Hepatocyte (in vitro differentiated cells): Measurements from ENCODE around the gene DENND5B. TPM values are rescaled to one million over a fixed set of nuclear protein-coding genes. Genes with fewer than 3 reads are reported as not detected.
A peak's percentile ranks its signal among the peaks of the same experiment; 100 is the strongest.

ENCODE experiments used
- DNase-seq: peaks from one replicate; pipeline ENCODE4 v3.0.0-alpha.2; 2016; ENCODE audit warnings: low spot score
- H2AFZ ChIP-seq: fragments of 200-600 bp; sonication (generic); 2 replicates; pipeline ENCODE4 v1.6.0; 2016; ENCODE audit warnings: antibody characterized with exemption, mild to moderate bottlenecking
- H3K27ac ChIP-seq: fragments of 200-600 bp; sonication (generic); 2 replicates; pipeline ENCODE4 v1.5.1; 2016; ENCODE audit warnings: mild to moderate bottlenecking
- H3K27me3 ChIP-seq: fragments of 200-600 bp; sonication (generic); 2 replicates; pipeline ENCODE4 v1.6.1; 2016
- H3K36me3 ChIP-seq: fragments of 200-600 bp; sonication (generic); replicated peaks from 2 replicates; pipeline ENCODE4 v1.5.1; 2016; ENCODE audit warnings: low read depth; ENCODE audit not compliant: insufficient read depth
- H3K4me1 ChIP-seq: fragments of 200-600 bp; sonication (generic); 2 replicates; pipeline ENCODE4 v1.5.1; 2016; ENCODE audit warnings: mild to moderate bottlenecking, moderate library complexity; ENCODE audit not compliant: insufficient read depth
- H3K4me2 ChIP-seq: fragments of 200-600 bp; sonication (generic); 2 replicates; pipeline ENCODE4 v1.6.0; 2016
- H3K4me3 ChIP-seq: fragments of 200-600 bp; sonication (generic); 2 replicates; pipeline ENCODE4 v1.5.1; 2016; ENCODE audit warnings: mild to moderate bottlenecking
- H3K79me2 ChIP-seq: fragments of 200-600 bp; sonication (generic); 2 replicates; pipeline ENCODE4 v1.6.0; 2017; ENCODE audit warnings: mild to moderate bottlenecking
- H3K9me2 ChIP-seq: fragments of 200-600 bp; sonication (generic); replicated peaks from 2 replicates; pipeline ENCODE4 v1.6.0; 2017; ENCODE audit warnings: mild to moderate bottlenecking; ENCODE audit not compliant: insufficient read depth
- H3K9me3 ChIP-seq: fragments of 200-600 bp; sonication (generic); 2 replicates; pipeline ENCODE4 v1.5.1; 2016; ENCODE audit warnings: low read depth, mild to moderate bottlenecking
- H4K20me1 ChIP-seq: fragments of 200-600 bp; sonication (generic); 2 replicates; pipeline ENCODE4 v1.6.0; 2016; ENCODE audit warnings: mild to moderate bottlenecking; ENCODE audit not compliant: insufficient read depth, poor library complexity, severe bottlenecking
- CTCF ChIP-seq: fragments of 200-600 bp; sonication (generic); IDR thresholded peaks from 2 replicates; pipeline ENCODE4 v1.5.1; 2016; ENCODE audit warnings: antibody characterized with exemption, mild to moderate bottlenecking; ENCODE audit not compliant: poor library complexity
- EZH2 ChIP-seq: fragments of 200-600 bp; sonication (generic); IDR thresholded peaks from 2 replicates; pipeline ENCODE4 v1.6.1; 2016; ENCODE audit warnings: antibody characterized with exemption, mild to moderate bottlenecking, borderline replicate concordance
- EZH2phosphoT487 ChIP-seq: fragments of 200-600 bp; sonication (generic); IDR thresholded peaks from one replicate; pipeline ENCODE4 v1.6.1; 2018; ENCODE audit warnings: antibody characterized with exemption, mild to moderate bottlenecking, low read depth, moderate library complexity; ENCODE audit not compliant: unreplicated experiment, severe bottlenecking
- WGBS: methylation state at CpG from one replicate; pipeline ENCODE4 v1.1.6; 2016; ENCODE audit warnings: low lambda C conversion rate; ENCODE audit errors: missing lambda C conversion rate; 5-methylcytosine and 5-hydroxymethylcytosine counted together
- polyA plus RNA-seq: library from polyadenylated mRNA; unstranded; fragments of >200 nt; fragmentation: Nextera tagmentation; extraction: Ambion mirVana; gene quantifications from 2 replicates; pipeline ENCODE4 v1.2.1, GENCODE V29; 2016
- total RNA-seq: library from RNA; depleted of rRNA; stranded (reverse); fragments of >200 nt; gene quantifications from 2 replicates; pipeline ENCODE4 v1.2.3, GENCODE V29; 2014

Gene DENND5B
- total and polyA plus RNA-seq, 2 experiments from 2014 or later: 10.4 to 24.9 TPM

GRCh38 chr12:31527083-31527482 is 63.9 kb downstream of the DENND5B start:
- TF ChIP-seq CTCF (no peak), EZH2 (no peak)
- H3K9me2 ChIP-seq: no peaks in the 10 kb centered on the region

GRCh38 chr12:31526158-31526546 is 64.8 kb downstream of the DENND5B start:
- Histone ChIP-seq H3K4me2 (peak overlapping the region; percentile 46), H3K4me3 (no peak overlapping the region)
- 24% methylated on average over 4 of the region's 4 CpGs for WGBS

More at GRCh38 chr12:31527083-31527482, 63.9 kb downstream of the DENND5B start:
- Histone ChIP-seq H3K4me1 (peaks cover 16% of the 10 kb centered on the region), H3K36me3 (no peaks in the 10 kb centered on the region), H3K27me3 (no peaks in the 10 kb centered on the region), H3K4me2 (no peak overlapping the region), H3K9me3 (no peaks in the 10 kb centered on the region), H3K79me2 (peaks cover 82% of the 10 kb centered on the region), H3K27ac (no peak overlapping the region), H4K20me1 (peaks cover 7% of the 10 kb centered on the region), H3K4me3 (no peak overlapping the region), H2AFZ (no peak overlapping the region)
- WGBS: 84% methylated on average over 4 of the region's 4 CpGs
- DNase-seq: no peak

GRCh38 chr12:31525496-31526157 is 65.3 kb downstream of the DENND5B start:
- WGBS: 77% methylated on average over 3 of the region's 3 CpGs
- H3K9me2 ChIP-seq: no peaks in the 10 kb centered on the region

More at GRCh38 chr12:31526158-31526546, 64.8 kb downstream of the DENND5B start:
- Histone ChIP-seq H3K9me2 (no peaks in the 10 kb centered on the region), H3K27ac (no peak overlapping the region), H3K9me3 (no peaks in the 10 kb centered on the region), H4K20me1 (peaks cover 10% of the 10 kb centered on the region), H3K4me1 (peaks cover 16% of the 10 kb centered on the region), H3K79me2 (peaks cover 77% of the 10 kb centered on the region), H2AFZ (no peak overlapping the region), H3K36me3 (no peaks in the 10 kb centered on the region), H3K27me3 (no peaks in the 10 kb centered on the region)
- no peak for DNase-seq
- TF ChIP-seq EZH2: no peak
- TF ChIP-seq CTCF: no peak
- no peak for TF ChIP-seq EZH2phosphoT487

More at GRCh38 chr12:31525496-31526157, 65.3 kb downstream of the DENND5B start:
- H3K4me2 ChIP-seq: peak overlapping the region; percentile 46
- DNase-seq: no peak
- peaks cover 10% of the 10 kb centered on the region for H4K20me1 ChIP-seq
- peaks cover 16% of the 10 kb centered on the region for H3K4me1 ChIP-seq
- H3K27me3 ChIP-seq: no peaks in the 10 kb centered on the region
- TF ChIP-seq EZH2: no peak
- TF ChIP-seq EZH2phosphoT487: no peak
- TF ChIP-seq CTCF: no peak
- H3K9me3 ChIP-seq: no peaks in the 10 kb centered on the region
- H2AFZ ChIP-seq: no peak overlapping the region
- H3K79me2 ChIP-seq: peaks cover 77% of the 10 kb centered on the region
- no peak overlapping the region for H3K4me3 ChIP-seq
- no peak overlapping the region for H3K27ac ChIP-seq
- H3K36me3 ChIP-seq: no peaks in the 10 kb centered on the region
